HEK293 (cell line): Measurements from ENCODE around the gene EIPR1.

Experiments
- CTCF ChIA-PET: fragments of 350-600 bp; formaldehyde crosslinking; extraction: SDS; loops from one replicate; lab custom pipeline; 2021; ENCODE audit warnings: antibody characterized with exemption; lab: Yijun Ruan, JAX
- POLR2A ChIA-PET: fragments of 300-600 bp; formaldehyde crosslinking; extraction: SDS; loops from one replicate; lab custom pipeline; 2020; ENCODE audit warnings: antibody characterized with exemption, inconsistent platforms; lab: Yijun Ruan, JAX
- H3K27ac ChIP-seq: fragments of 200-500 bp; sonication (Bioruptor generic); 2 replicates; pipeline ENCODE4 v1.5.1; 2014; ENCODE audit warnings: low read depth, low read length, control low read depth, inconsistent platforms; ENCODE audit errors: extremely low read depth
- H3K36me3 ChIP-seq, 2 experiments: fragments of 200-500 bp in 1 of 2; sonication (Bioruptor generic) in 1 of 2; 1 replicate in 1 of 2; 2 replicates in 1 of 2; pipeline ENCODE4 v1.5.1; 2014 to 2017; ENCODE audit warnings: inconsistent platforms in 2 of 2, low read length in 2 of 2; ENCODE audit not compliant: control insufficient read depth in 2 of 2, insufficient read depth in 1 of 2
- H3K4me1 ChIP-seq: fragments of 200-500 bp; sonication (Bioruptor generic); 2 replicates; pipeline ENCODE4 v1.5.1; 2014; ENCODE audit warnings: mild to moderate bottlenecking, low read length, inconsistent platforms; ENCODE audit not compliant: control insufficient read depth, insufficient read depth
- H3K4me3 ChIP-seq: 2 replicates; pipeline ENCODE4 v1.5.1; 2011; ENCODE audit warnings: low read depth, mild to moderate bottlenecking, control low read depth, low read length, moderate library complexity
- H3K9me3 ChIP-seq: fragments of 200-500 bp; sonication (Bioruptor generic); 2 replicates; pipeline ENCODE4 v1.5.1; 2014; ENCODE audit warnings: low read depth, low read length, inconsistent platforms; ENCODE audit not compliant: control insufficient read depth, insufficient read depth
- GLI2 ChIP-seq: fragments of 450-650 bp; formaldehyde crosslinking; IDR thresholded peaks from 2 replicates; pipeline ENCODE4; 2017; ENCODE audit warnings: missing biosample characterization, missing genetic modification characterization, low read depth, borderline replicate concordance
- IKZF3 ChIP-seq: fragments of 450-650 bp; IDR thresholded peaks from 2 replicates; pipeline ENCODE4 v1.5.0; 2018; ENCODE audit warnings: missing biosample characterization, mild to moderate bottlenecking, missing genetic modification characterization, moderate library complexity
- MZF1 ChIP-seq: fragments of 450-650 bp; formaldehyde crosslinking; IDR thresholded peaks from 2 replicates; pipeline ENCODE4 v1.5.1; 2017; ENCODE audit warnings: missing biosample characterization, missing genetic modification characterization, borderline replicate concordance
- PRDM1 ChIP-seq: fragments of 450-650 bp; formaldehyde crosslinking; IDR thresholded peaks from 2 replicates; pipeline ENCODE4; 2016; ENCODE audit warnings: missing biosample characterization, missing genetic modification characterization
- REPIN1 ChIP-seq: fragments of 450-650 bp; formaldehyde crosslinking; IDR thresholded peaks from 2 replicates; pipeline ENCODE4 v1.5.1; 2017; ENCODE audit warnings: missing biosample characterization, missing genetic modification characterization, low read depth
- SP2 ChIP-seq: fragments of 450-650 bp; formaldehyde crosslinking; IDR thresholded peaks from 2 replicates; pipeline ENCODE4 v1.5.1; 2016; ENCODE audit warnings: missing biosample characterization, missing genetic modification characterization
- TRIM28 ChIP-seq: IDR thresholded peaks from 2 replicates; pipeline ENCODE4 v1.6.1; 2011; ENCODE audit warnings: low read length, control low read depth, borderline replicate concordance
- ZBTB17 ChIP-seq: fragments of 450-650 bp; formaldehyde crosslinking; IDR thresholded peaks from 2 replicates; pipeline ENCODE4 v1.5.1; 2016; ENCODE audit warnings: missing biosample characterization, missing genetic modification characterization
- ZNF10 ChIP-seq: fragments of 450-650 bp; formaldehyde crosslinking; IDR thresholded peaks from 2 replicates; pipeline ENCODE4 v1.5.1; 2017; ENCODE audit warnings: missing biosample characterization, missing genetic modification characterization
- ZNF2 ChIP-seq: fragments of 450-650 bp; formaldehyde crosslinking; IDR thresholded peaks from 2 replicates; pipeline ENCODE4 v1.5.1; 2016; ENCODE audit warnings: missing biosample characterization, missing genetic modification characterization
- ZNF266 ChIP-seq: fragments of 450-650 bp; formaldehyde crosslinking; IDR thresholded peaks from 2 replicates; pipeline ENCODE4 v1.5.1; 2016; ENCODE audit warnings: missing biosample characterization, missing genetic modification characterization, low read depth
- ZNF610 ChIP-seq: fragments of 450-650 bp; formaldehyde crosslinking; IDR thresholded peaks from 2 replicates; pipeline ENCODE4 v1.5.1; 2016; ENCODE audit warnings: missing biosample characterization, missing genetic modification characterization, borderline replicate concordance
- ZNF654 ChIP-seq: fragments of 450-650 bp; formaldehyde crosslinking; IDR thresholded peaks from 2 replicates; pipeline ENCODE4 v1.5.1; 2016; ENCODE audit warnings: low read depth, missing biosample characterization, missing genetic modification characterization
- ZNF768 ChIP-seq: fragments of 450-650 bp; formaldehyde crosslinking; IDR thresholded peaks from 2 replicates; pipeline ENCODE4 v1.5.1; 2018; ENCODE audit warnings: missing biosample characterization, mild to moderate bottlenecking, missing genetic modification characterization
- ZNF791 ChIP-seq: fragments of 450-650 bp; formaldehyde crosslinking; IDR thresholded peaks from 2 replicates; pipeline ENCODE4 v1.5.1; 2016; ENCODE audit warnings: missing biosample characterization, missing genetic modification characterization
- ZNF792 ChIP-seq: fragments of 450-650 bp; formaldehyde crosslinking; IDR thresholded peaks from 2 replicates; pipeline ENCODE4 v1.5.1; 2016; ENCODE audit warnings: missing biosample characterization, missing genetic modification characterization
- ZSCAN16 ChIP-seq: fragments of 450-650 bp; formaldehyde crosslinking; IDR thresholded peaks from 2 replicates; pipeline ENCODE4 v1.5.1; 2016; ENCODE audit warnings: missing biosample characterization, missing genetic modification characterization
- ZSCAN23 ChIP-seq: fragments of 450-650 bp; formaldehyde crosslinking; IDR thresholded peaks from 2 replicates; pipeline ENCODE4 v1.5.1; 2016; ENCODE audit warnings: missing biosample characterization, missing genetic modification characterization
- ZSCAN30 ChIP-seq: fragments of 450-650 bp; IDR thresholded peaks from 2 replicates; pipeline ENCODE4 v1.5.1; 2018; ENCODE audit warnings: missing biosample characterization, mild to moderate bottlenecking, missing genetic modification characterization, moderate library complexity
- TF ChIP-seq, protein P1 (sequence below): fragments of 450-650 bp; formaldehyde crosslinking; IDR thresholded peaks from 2 replicates; pipeline ENCODE4 v1.5.1; 2017; ENCODE audit warnings: missing biosample characterization, missing genetic modification characterization
- TF ChIP-seq, protein P2 (sequence below): fragments of 450-650 bp; formaldehyde crosslinking; IDR thresholded peaks from 2 replicates; pipeline ENCODE4 v1.5.1; 2017; ENCODE audit warnings: missing biosample characterization, missing genetic modification characterization
- TF ChIP-seq, protein P3 (sequence below): fragments of 450-650 bp; formaldehyde crosslinking; IDR thresholded peaks from 2 replicates; pipeline ENCODE4 v1.5.1; 2017; ENCODE audit warnings: missing biosample characterization, missing genetic modification characterization
- TF ChIP-seq, protein P4 (sequence below): fragments of 450-650 bp; formaldehyde crosslinking; IDR thresholded peaks from 2 replicates; pipeline ENCODE4; 2016; ENCODE audit warnings: missing biosample characterization, missing genetic modification characterization
- TF ChIP-seq, protein P5 (sequence below): fragments of 450-650 bp; formaldehyde crosslinking; IDR thresholded peaks from 2 replicates; pipeline ENCODE4 v1.5.1; 2016; ENCODE audit warnings: missing biosample characterization, missing genetic modification characterization

EIPR1 gene

DNA sequence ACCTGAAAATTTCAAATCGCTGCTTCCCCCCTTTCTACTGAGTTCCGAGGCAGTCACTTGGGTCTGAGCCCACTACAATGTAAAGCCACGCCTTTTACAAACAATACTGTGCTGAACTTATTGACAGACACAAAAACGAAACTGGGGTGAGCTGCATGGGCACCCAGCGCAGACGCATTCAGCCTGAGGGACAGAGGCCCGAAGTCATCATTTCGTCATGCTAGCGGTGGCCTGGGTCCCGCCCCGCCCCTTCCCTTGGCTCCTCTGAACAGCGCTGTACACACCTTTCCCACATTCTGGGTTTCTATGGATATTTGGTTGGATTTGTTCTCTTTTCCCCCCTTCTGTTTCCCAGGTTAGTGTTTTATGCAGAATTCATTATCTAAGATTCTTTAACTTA is 71.7 kb downstream of the EIPR1 start (continued):
- TF ChIP-seq, protein P1, sequence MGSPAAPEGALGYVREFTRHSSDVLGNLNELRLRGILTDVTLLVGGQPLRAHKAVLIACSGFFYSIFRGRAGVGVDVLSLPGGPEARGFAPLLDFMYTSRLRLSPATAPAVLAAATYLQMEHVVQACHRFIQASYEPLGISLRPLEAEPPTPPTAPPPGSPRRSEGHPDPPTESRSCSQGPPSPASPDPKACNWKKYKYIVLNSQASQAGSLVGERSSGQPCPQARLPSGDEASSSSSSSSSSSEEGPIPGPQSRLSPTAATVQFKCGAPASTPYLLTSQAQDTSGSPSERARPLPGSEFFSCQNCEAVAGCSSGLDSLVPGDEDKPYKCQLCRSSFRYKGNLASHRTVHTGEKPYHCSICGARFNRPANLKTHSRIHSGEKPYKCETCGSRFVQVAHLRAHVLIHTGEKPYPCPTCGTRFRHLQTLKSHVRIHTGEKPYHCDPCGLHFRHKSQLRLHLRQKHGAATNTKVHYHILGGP (tag by site-specific recombination): no peak
- TF ChIP-seq ZNF791 (tag by site-specific recombination): no peak
- no peak for TF ChIP-seq REPIN1
- no peak for TF ChIP-seq ZNF792 (tag by site-specific recombination)
- TF ChIP-seq, protein P2, sequence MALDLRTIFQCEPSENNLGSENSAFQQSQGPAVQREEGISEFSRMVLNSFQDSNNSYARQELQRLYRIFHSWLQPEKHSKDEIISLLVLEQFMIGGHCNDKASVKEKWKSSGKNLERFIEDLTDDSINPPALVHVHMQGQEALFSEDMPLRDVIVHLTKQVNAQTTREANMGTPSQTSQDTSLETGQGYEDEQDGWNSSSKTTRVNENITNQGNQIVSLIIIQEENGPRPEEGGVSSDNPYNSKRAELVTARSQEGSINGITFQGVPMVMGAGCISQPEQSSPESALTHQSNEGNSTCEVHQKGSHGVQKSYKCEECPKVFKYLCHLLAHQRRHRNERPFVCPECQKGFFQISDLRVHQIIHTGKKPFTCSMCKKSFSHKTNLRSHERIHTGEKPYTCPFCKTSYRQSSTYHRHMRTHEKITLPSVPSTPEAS (tag by site-specific recombination): no peak
- no peak for TF ChIP-seq ZNF768 (tag by site-specific recombination)
- no peak for TF ChIP-seq ZSCAN30 (tag by site-specific recombination)
- TF ChIP-seq ZSCAN23: no peak
- TF ChIP-seq ZNF266 (tag by site-specific recombination): no peak

DNA sequence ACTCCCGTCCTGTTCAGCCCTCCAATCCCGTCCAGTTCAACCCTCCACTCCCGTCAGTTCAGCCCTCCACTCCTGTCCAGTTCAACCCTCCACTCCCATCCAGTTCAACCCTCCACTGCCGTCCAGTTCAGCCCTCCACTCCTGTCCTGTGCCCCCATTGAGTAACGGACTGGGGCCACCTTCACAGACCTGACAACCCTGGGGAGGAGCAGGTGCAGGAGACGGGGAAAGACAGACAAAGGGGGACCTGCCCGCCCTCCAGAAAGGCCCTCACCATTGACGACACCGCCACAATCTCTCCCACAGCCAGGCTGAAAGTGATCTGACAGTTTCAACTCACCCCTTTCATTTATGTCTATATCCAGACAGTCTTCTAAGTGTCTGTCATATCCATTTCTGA is 72.2 kb downstream of the EIPR1 start:
- H3K4me3 ChIP-seq: no peak overlapping the region
- CTCF ChIA-PET: no interaction called here
- no peak overlapping the region for H3K27ac ChIP-seq
- POLR2A ChIA-PET: no interaction called here
- no peaks in the 10 kb centered on the region for H3K9me3 ChIP-seq
- no peaks in the 10 kb centered on the region for H3K4me1 ChIP-seq
- TF ChIP-seq PRDM1 (tag by site-specific recombination): no peak
- TF ChIP-seq, protein P3, sequence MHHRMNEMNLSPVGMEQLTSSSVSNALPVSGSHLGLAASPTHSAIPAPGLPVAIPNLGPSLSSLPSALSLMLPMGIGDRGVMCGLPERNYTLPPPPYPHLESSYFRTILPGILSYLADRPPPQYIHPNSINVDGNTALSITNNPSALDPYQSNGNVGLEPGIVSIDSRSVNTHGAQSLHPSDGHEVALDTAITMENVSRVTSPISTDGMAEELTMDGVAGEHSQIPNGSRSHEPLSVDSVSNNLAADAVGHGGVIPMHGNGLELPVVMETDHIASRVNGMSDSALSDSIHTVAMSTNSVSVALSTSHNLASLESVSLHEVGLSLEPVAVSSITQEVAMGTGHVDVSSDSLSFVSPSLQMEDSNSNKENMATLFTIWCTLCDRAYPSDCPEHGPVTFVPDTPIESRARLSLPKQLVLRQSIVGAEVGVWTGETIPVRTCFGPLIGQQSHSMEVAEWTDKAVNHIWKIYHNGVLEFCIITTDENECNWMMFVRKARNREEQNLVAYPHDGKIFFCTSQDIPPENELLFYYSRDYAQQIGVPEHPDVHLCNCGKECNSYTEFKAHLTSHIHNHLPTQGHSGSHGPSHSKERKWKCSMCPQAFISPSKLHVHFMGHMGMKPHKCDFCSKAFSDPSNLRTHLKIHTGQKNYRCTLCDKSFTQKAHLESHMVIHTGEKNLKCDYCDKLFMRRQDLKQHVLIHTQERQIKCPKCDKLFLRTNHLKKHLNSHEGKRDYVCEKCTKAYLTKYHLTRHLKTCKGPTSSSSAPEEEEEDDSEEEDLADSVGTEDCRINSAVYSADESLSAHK: peak; percentile 63
- H3K36me3 ChIP-seq: peaks cover 0 to 3% of the 10 kb centered on the region in 2 experiments; a peak in 1 of 3 replicates

DNA sequence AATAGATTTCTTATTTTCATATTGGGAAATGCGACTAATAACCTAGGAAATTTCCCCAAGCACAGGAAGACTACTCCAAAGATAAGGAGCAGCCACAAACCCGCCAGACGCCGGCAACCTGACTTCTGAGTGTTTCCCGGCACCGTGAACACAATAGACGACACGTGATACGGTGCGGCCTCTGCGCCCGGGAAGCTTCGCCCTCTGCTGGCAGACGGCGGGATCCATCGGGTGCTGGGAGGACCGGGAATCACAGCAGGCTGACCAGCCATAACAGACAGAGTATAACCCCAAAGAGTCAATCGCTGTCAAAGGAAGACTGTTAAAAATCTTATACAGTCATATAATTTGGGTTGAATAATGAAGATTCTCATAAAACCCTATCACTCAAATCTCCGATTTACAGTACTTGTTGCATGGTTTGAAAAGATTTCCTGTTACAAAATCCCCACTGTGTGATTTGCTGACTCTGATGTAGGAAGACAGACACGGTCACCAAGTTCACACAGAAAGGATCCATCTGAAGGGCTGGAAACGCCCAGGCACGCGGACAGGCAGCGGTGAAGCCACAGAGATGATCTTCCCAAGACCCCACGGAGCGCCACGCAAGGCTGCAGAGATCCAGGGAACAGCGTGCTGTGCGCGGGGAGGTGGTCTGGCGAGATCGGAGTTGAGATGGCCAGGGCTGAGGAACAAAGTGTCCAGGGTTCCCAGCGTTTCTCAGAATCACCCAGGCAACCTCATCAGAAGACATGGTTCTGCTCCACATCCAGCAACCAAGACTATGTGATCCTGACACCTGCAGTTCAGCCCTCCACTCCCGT is 73.8 kb downstream of the EIPR1 start:
- no peaks in the 10 kb centered on the region for H3K4me1 ChIP-seq
- peaks cover 0 to 3% of the 10 kb centered on the region in 2 experiments; a peak in 1 of 3 replicates for H3K36me3 ChIP-seq
- ChIA-PET CTCF (interaction anchor here (0.5 to 1.0 kb wide), 4 partner anchors 14 to 585 kb away, joined by 3 read pairs; no protein-coding TSS in a partner anchor), POLR2A (no interaction called here)
- no peak overlapping the region for H3K4me3 ChIP-seq
- no peak overlapping the region for H3K27ac ChIP-seq
- no peaks in the 10 kb centered on the region for H3K9me3 ChIP-seq
- TF ChIP-seq IKZF3 (tag by site-specific recombination) (peak; percentile 38; the same call in 1 of the 2 replicates), ZNF610 (tag by site-specific recombination) (no peak), ZNF2 (tag by site-specific recombination) (peak; percentile 55; the same call in 1 of the 2 replicates), SP2 (tag by site-specific recombination) (no peak), ZSCAN16 (tag by site-specific recombination) (no peak), ZBTB17 (tag by site-specific recombination) (peak; percentile 51), ZNF10 (tag by site-specific recombination) (peak; percentile 48), ZNF654 (peak; percentile 65), GLI2 (tag by site-specific recombination) (no peak), MZF1 (tag by site-specific recombination) (no peak), TRIM28 (no peak)
- TF ChIP-seq, protein P4, sequence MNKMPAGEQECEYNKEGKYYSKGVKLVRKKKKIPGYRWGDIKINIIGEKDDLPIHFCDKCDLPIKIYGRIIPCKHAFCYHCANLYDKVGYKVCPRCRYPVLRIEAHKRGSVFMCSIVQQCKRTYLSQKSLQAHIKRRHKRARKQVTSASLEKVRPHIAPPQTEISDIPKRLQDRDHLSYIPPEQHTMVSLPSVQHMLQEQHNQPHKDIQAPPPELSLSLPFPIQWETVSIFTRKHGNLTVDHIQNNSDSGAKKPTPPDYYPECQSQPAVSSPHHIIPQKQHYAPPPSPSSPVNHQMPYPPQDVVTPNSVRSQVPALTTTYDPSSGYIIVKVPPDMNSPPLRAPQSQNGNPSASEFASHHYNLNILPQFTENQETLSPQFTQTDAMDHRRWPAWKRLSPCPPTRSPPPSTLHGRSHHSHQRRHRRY (tag by site-specific recombination): no peak
- TF ChIP-seq, protein P1 (tag by site-specific recombination): no peak
- TF ChIP-seq, protein P5, sequence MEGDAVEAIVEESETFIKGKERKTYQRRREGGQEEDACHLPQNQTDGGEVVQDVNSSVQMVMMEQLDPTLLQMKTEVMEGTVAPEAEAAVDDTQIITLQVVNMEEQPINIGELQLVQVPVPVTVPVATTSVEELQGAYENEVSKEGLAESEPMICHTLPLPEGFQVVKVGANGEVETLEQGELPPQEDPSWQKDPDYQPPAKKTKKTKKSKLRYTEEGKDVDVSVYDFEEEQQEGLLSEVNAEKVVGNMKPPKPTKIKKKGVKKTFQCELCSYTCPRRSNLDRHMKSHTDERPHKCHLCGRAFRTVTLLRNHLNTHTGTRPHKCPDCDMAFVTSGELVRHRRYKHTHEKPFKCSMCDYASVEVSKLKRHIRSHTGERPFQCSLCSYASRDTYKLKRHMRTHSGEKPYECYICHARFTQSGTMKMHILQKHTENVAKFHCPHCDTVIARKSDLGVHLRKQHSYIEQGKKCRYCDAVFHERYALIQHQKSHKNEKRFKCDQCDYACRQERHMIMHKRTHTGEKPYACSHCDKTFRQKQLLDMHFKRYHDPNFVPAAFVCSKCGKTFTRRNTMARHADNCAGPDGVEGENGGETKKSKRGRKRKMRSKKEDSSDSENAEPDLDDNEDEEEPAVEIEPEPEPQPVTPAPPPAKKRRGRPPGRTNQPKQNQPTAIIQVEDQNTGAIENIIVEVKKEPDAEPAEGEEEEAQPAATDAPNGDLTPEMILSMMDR (tag by site-specific recombination): peak; percentile 81
